SK-N-SH (cell line): Measurements from ENCODE around the gene NOP16. TPM values are rescaled to one million over a fixed set of nuclear protein-coding genes. Genes with fewer than 3 reads are reported as not detected.

ENCODE experiments used
- CTCF ChIA-PET: fragments of 300-600, 350-600 bp; formaldehyde crosslinking; extraction: SDS; loops from one replicate; lab custom pipeline; 2021; lab: Yijun Ruan, JAX
- POLR2A ChIA-PET: fragments of 350-600 bp; sonication (Branson Sonifier 250); formaldehyde crosslinking; extraction: SDS; loops from one replicate; lab custom pipeline; 2020; ENCODE audit warnings: antibody characterized with exemption, inconsistent platforms; lab: Yijun Ruan, JAX
- DNase-seq: peaks from one replicate; pipeline ENCODE4 v3.0.0; 2012
- H2AFZ ChIP-seq: fragments of 200-600 bp; sonication (generic); 2 replicates; pipeline ENCODE4 v1.8.1; 2016; ENCODE audit warnings: antibody characterized with exemption, mild to moderate bottlenecking, low read depth
- H3F3A ChIP-seq: fragments of 200-600 bp; sonication (generic); replicated peaks from 2 replicates; pipeline ENCODE3; 2016; ENCODE audit warnings: antibody characterized with exemption, mild to moderate bottlenecking; ENCODE audit not compliant: insufficient read depth
- H3K27ac ChIP-seq, 2 experiments: fragments of 200-500 bp in 1 of 2; fragments of 200-600 bp in 1 of 2; sonication (Bioruptor generic) in 1 of 2; sonication (generic), shearing (Covaris generic) in 1 of 2; 2 replicates each; pipeline versions ENCODE4 v1.5.1 to v1.6.1; 2014 to 2016; ENCODE audit warnings: low read depth in 2 of 2, inconsistent platforms in 1 of 2, low read length in 1 of 2, mild to moderate bottlenecking in 1 of 2, mixed read lengths in 1 of 2
- H3K27me3 ChIP-seq: fragments of 200-600 bp; sonication (generic), shearing (Covaris generic); 2 replicates; pipeline ENCODE4 v1.6.1; 2016; ENCODE audit warnings: mixed run types; ENCODE audit not compliant: insufficient read depth
- H3K36me3 ChIP-seq, 2 experiments: fragments of 200-500 bp in 1 of 2; fragments of 200-600 bp in 1 of 2; sonication (Bioruptor generic) in 1 of 2; sonication (generic) in 1 of 2; replicated peaks in 1 of 2; 2 replicates each; pipeline versions ENCODE3 to v1.5.1; 2014 to 2016; ENCODE audit warnings: low read length in 1 of 2, mild to moderate bottlenecking in 1 of 2; ENCODE audit not compliant: insufficient read depth in 2 of 2, control insufficient read depth in 1 of 2
- H3K4me1 ChIP-seq, 2 experiments: fragments of 200-500 bp in 1 of 2; fragments of 200-600 bp in 1 of 2; sonication (Bioruptor generic) in 1 of 2; sonication (generic), shearing (Covaris generic) in 1 of 2; 2 replicates each; pipeline versions ENCODE4 v1.5.1 to v1.6.1; 2014 to 2016; ENCODE audit warnings: low read depth in 1 of 2, low read length in 1 of 2, mixed run types in 1 of 2; ENCODE audit not compliant: insufficient read depth in 2 of 2, control insufficient read depth in 1 of 2
- H3K4me2 ChIP-seq: fragments of 200-600 bp; sonication (generic), shearing (Covaris generic); 2 replicates; pipeline ENCODE4 v1.6.1; 2017; ENCODE audit warnings: mixed run types
- H3K4me3 ChIP-seq, 2 experiments: fragments of 200-500 bp in 1 of 2; fragments of 200-600 bp in 1 of 2; sonication (Bioruptor generic) in 1 of 2; sonication (generic), shearing (Covaris generic) in 1 of 2; 2 replicates each; pipeline versions ENCODE4 v1.5.1 to v1.8.1; 2014 to 2016; ENCODE audit warnings: low read depth in 2 of 2, inconsistent platforms in 1 of 2, low read length in 1 of 2, mild to moderate bottlenecking in 1 of 2, mixed read lengths in 1 of 2, moderate library complexity in 1 of 2
- H3K79me2 ChIP-seq: fragments of 200-600 bp; sonication (generic); 2 replicates; pipeline ENCODE4 v1.8.1; 2017; ENCODE audit warnings: mild to moderate bottlenecking; ENCODE audit not compliant: insufficient read depth
- H3K9ac ChIP-seq: fragments of 200-600 bp; sonication (generic); 2 replicates; pipeline ENCODE4 v1.6.1; 2017; ENCODE audit warnings: mixed run types
- H3K9me2 ChIP-seq: fragments of 200-600 bp; sonication (generic); 2 replicates; pipeline ENCODE4 v1.6.1; 2017; ENCODE audit warnings: mixed run types
- H3K9me3 ChIP-seq: fragments of 200-600 bp; sonication (generic); 2 replicates; pipeline ENCODE4 v1.6.1; 2017; ENCODE audit warnings: mixed run types, mild to moderate bottlenecking, moderate library complexity
- H4K20me1 ChIP-seq: fragments of 200-600 bp; sonication (generic); 2 replicates; pipeline ENCODE4 v1.6.1; 2017; ENCODE audit warnings: mild to moderate bottlenecking, mixed run types; ENCODE audit not compliant: insufficient read depth
- CHD2 ChIP-seq: fragments of 150-350 bp; IDR thresholded peaks from 2 replicates; pipeline ENCODE4 v1.6.1; 2018; ENCODE audit warnings: low read length; ENCODE audit not compliant: partially characterized antibody
- ELF1 ChIP-seq: IDR thresholded peaks from 2 replicates; pipeline ENCODE4 v1.4.0; 2012
- FOSL2 ChIP-seq: IDR thresholded peaks from 2 replicates; pipeline ENCODE4 v1.4.0; 2012; ENCODE audit warnings: low read depth, mild to moderate bottlenecking, moderate library complexity, borderline replicate concordance
- FOXJ3 ChIP-seq: sonication (generic); formaldehyde crosslinking; IDR thresholded peaks from 2 replicates; pipeline ENCODE4 v1.5.1; 2020; ENCODE audit warnings: mild to moderate bottlenecking, missing genetic modification reagents
- RFX5 ChIP-seq: IDR thresholded peaks from 2 replicates; pipeline ENCODE4 v1.6.1; 2012; ENCODE audit warnings: mild to moderate bottlenecking, improper control_type of control experiment, low read length
- RXRA ChIP-seq: IDR thresholded peaks from 2 replicates; pipeline ENCODE4 v1.4.0; 2012; ENCODE audit warnings: low read depth, mild to moderate bottlenecking, borderline replicate concordance
- TAF1 ChIP-seq: IDR thresholded peaks from 2 replicates; pipeline ENCODE4 v1.6.1; 2012; ENCODE audit warnings: low read depth, mild to moderate bottlenecking, low read length, moderate library complexity, borderline replicate concordance
- TCF12 ChIP-seq: IDR thresholded peaks from 2 replicates; pipeline ENCODE4 v1.4.0; 2012
- TEAD4 ChIP-seq: IDR thresholded peaks from 2 replicates; pipeline ENCODE4 v1.4.0; 2012; ENCODE audit warnings: mild to moderate bottlenecking, borderline replicate concordance; ENCODE audit not compliant: insufficient read depth
- USF2 ChIP-seq: fragments of 150-350 bp; IDR thresholded peaks from 2 replicates; pipeline ENCODE4 v1.6.1; 2017; ENCODE audit warnings: antibody characterized with exemption, low read length, low read depth, borderline replicate concordance
- WGBS: methylation state at CpG from one replicate; pipeline ENCODE4 v1.1.6; 2017; ENCODE audit warnings: low lambda C conversion rate; 5-methylcytosine and 5-hydroxymethylcytosine counted together
- polyA plus RNA-seq, 3 experiments: library from polyadenylated mRNA; depleted of rRNA; stranded (reverse); fragments of >200 nt; gene quantifications; 2 replicates each; pipeline ENCODE4 v1.2.3, GENCODE V29; 2012
- TF ChIP-seq, protein P1 (sequence below): IDR thresholded peaks from 2 replicates; pipeline ENCODE4 v1.4.0; 2012; ENCODE audit warnings: low read depth, borderline replicate concordance
- TF ChIP-seq, protein P2 (sequence below): IDR thresholded peaks from 2 replicates; pipeline ENCODE4; 2012

The NOP16 gene
- polyA plus RNA-seq, 1 of the 3 experiments (the other 2 are of a cell fraction) = 158 TPM

- 92% methylated on average over 8 of the region's 8 CpGs for WGBS
- ChIA-PET CTCF (interaction anchor here (2.0 kb wide), 1 partner anchor 620 kb away, joined by 4 read pairs; no protein-coding TSS in a partner anchor), POLR2A (no interaction called here)
- Histone ChIP-seq H3K79me2 (peaks cover 56% of the 10 kb centered on the region), H2AFZ (no peak overlapping the region), H3F3A (peaks cover 10% of the 10 kb centered on the region), H3K4me2 (no peak overlapping the region), H3K4me1 (peaks cover 0 to 7% of the 10 kb centered on the region in 2 experiments; a peak in 1 of 4 replicates), H3K27me3 (no peaks in the 10 kb centered on the region), H3K27ac (no peak overlapping the region), H3K9ac (no peak overlapping the region), H3K4me3 (no peak overlapping the region), H4K20me1 (peaks cover 28% of the 10 kb centered on the region), H3K9me2 (no peaks in the 10 kb centered on the region), H3K36me3 (peaks cover 58 to 84% of the 10 kb centered on the region in 2 experiments), H3K9me3 (no peaks in the 10 kb centered on the region)
- DNase-seq = no peak
- TF ChIP-seq, protein P1, sequence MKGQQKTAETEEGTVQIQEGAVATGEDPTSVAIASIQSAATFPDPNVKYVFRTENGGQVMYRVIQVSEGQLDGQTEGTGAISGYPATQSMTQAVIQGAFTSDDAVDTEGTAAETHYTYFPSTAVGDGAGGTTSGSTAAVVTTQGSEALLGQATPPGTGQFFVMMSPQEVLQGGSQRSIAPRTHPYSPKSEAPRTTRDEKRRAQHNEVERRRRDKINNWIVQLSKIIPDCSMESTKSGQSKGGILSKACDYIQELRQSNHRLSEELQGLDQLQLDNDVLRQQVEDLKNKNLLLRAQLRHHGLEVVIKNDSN = no peak
- TF ChIP-seq FOSL2 (no peak), RXRA (no peak), RFX5 (no peak), TEAD4 (no peak), CHD2 (no peak), ELF1 (no peak), FOXJ3 (CRISPR knock-in tag) (no peak), TAF1 (no peak)
- TF ChIP-seq, protein P2, sequence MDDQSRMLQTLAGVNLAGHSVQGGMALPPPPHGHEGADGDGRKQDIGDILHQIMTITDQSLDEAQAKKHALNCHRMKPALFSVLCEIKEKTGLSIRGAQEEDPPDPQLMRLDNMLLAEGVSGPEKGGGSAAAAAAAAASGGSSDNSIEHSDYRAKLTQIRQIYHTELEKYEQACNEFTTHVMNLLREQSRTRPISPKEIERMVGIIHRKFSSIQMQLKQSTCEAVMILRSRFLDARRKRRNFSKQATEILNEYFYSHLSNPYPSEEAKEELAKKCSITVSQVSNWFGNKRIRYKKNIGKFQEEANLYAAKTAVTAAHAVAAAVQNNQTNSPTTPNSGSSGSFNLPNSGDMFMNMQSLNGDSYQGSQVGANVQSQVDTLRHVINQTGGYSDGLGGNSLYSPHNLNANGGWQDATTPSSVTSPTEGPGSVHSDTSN = no peak
Measured at GRCh38 chr5:176350416-176350815, 38.0 kb downstream of the NOP16 start.

- H3K4me1 ChIP-seq = no peaks in the 10 kb centered on the region
- H2AFZ ChIP-seq = no peak overlapping the region
- H3K4me2 ChIP-seq = no peak overlapping the region
- no peak for TF ChIP-seq USF2
- TF ChIP-seq TCF12 = peak; percentile 28; the same call in 1 of the 2 replicates
- CTCF ChIA-PET = interaction anchor here (1.6 kb wide), 1 partner anchor 12 kb away, joined by 4 read pairs; no protein-coding TSS in a partner anchor
- H3K9me2 ChIP-seq = no peaks in the 10 kb centered on the region
- H3K9ac ChIP-seq = no peak overlapping the region
- POLR2A ChIA-PET = interaction anchor here (1.0 kb wide), 1 partner anchor 18 kb away, joined by 3 read pairs; no protein-coding TSS in a partner anchor
- no peaks in the 10 kb centered on the region for H3K27me3 ChIP-seq
- H3K9me3 ChIP-seq = no peaks in the 10 kb centered on the region
- 27% methylated on average over 2 of the region's 2 CpGs for WGBS
- H3K27ac ChIP-seq = no peak overlapping the region
- DNase-seq = no peak
- H3F3A ChIP-seq = peaks cover 11% of the 10 kb centered on the region
- H3K36me3 ChIP-seq = peaks cover 24 to 33% of the 10 kb centered on the region in 2 experiments
- H3K79me2 ChIP-seq = no peaks in the 10 kb centered on the region
- no peaks in the 10 kb centered on the region for H4K20me1 ChIP-seq
- H3K4me3 ChIP-seq = no peak overlapping the region
Measured at GRCh38 chr5:176342766-176343458, 45.5 kb downstream of the NOP16 start.
